ENCODE data around the gene THSD8. TPM values are rescaled to one million over a fixed set of nuclear protein-coding genes. Genes with fewer than 3 reads are reported as not detected.
"Not testable (repeated sequence)": the region's sequence is repeated elsewhere in the genome, so short reads cannot be mapped to it uniquely, and the experiment has no call there.

THSD8 gene
- total and polyA plus RNA-seq, 5 donors, result 2.2 to 3.6 (median 2.8) TPM

GRCh38 chr19:12802267-12803106, 618 bp downstream of the THSD8 start:
- intact Hi-C loops (cut with DNase I), result loop anchor here in 3 of 4 donors (5.0 kb wide), 1 partner anchor 35 kb away; no protein-coding TSS in a partner anchor
- Histone ChIP-seq H3K27ac (ENCODE audit: low read length) (peak overlapping the region; percentile 0), H3K4me3 (ENCODE audit: low read length) (peak overlapping the region; percentile 69), H3K9me3 (ENCODE audit: control insufficient read depth, low read length) (no peaks in the 10 kb centered on the region), H3K27me3 (ENCODE audit: control insufficient read depth, insufficient read depth) (no peaks in the 10 kb centered on the region), H3K4me1 (ENCODE audit: control insufficient read depth, insufficient read depth, low read length) (peaks cover 9% of the 10 kb centered on the region)
- DNase-seq (peak in 1 of 3 donors; percentile 65), ATAC-seq (peak in 1 of 2 donors; percentile 2)
- 40% methylated on average over 22 of the region's 22 CpGs for WGBS

- H3K4me3 ChIP-seq (ENCODE audit: low read length), result no peak overlapping the region
- DNase-seq (no peak), ATAC-seq (no peak)
- H3K27ac ChIP-seq (ENCODE audit: low read length), result no peak overlapping the region
- peaks cover 9% of the 10 kb centered on the region for H3K4me1 ChIP-seq (ENCODE audit: control insufficient read depth, insufficient read depth, low read length)
- intact Hi-C loops (cut with DNase I), result loop anchor here in 3 of 4 donors (5.0 kb wide), 1 partner anchor 37 kb away; no protein-coding TSS in a partner anchor
- H3K27me3 ChIP-seq (ENCODE audit: control insufficient read depth, insufficient read depth), result no peaks in the 10 kb centered on the region
- no peaks in the 10 kb centered on the region for H3K9me3 ChIP-seq (ENCODE audit: control insufficient read depth, low read length)
- 94% methylated on average over 26 of the region's 26 CpGs for WGBS
These were observed 2.2 kb downstream of the THSD8 start for GRCh38 chr19:12804051-12804450.

- 4% methylated on average over 66 of the region's 66 CpGs for WGBS
- intact Hi-C loops (cut with DNase I), result no loop called here
- H3K27me3 ChIP-seq (ENCODE audit: control insufficient read depth, insufficient read depth), result no peaks in the 10 kb centered on the region
- peak within 1 kb of the TSS; percentile 27 for H3K4me3 ChIP-seq (ENCODE audit: low read length)
- peak within 1 kb of the TSS; percentile 1 for H3K27ac ChIP-seq (ENCODE audit: low read length)
- peak; percentile 92 to 97 (median 97) for DNase-seq
- peak; percentile 92 for ATAC-seq
- H3K9me3 ChIP-seq (ENCODE audit: control insufficient read depth, low read length), result no peaks in the 10 kb centered on the region
- peaks cover 4% of the 10 kb centered on the region for H3K4me1 ChIP-seq (ENCODE audit: control insufficient read depth, insufficient read depth, low read length)
These were observed 4.6 kb downstream of the THSD8 start, which contains the start of gene RNASEH2A for GRCh38 chr19:12806242-12807081. Gene RNASEH2A, plus strand, starts transcription at chr19:12806584. Its CDS starts 90 bp downstream, at chr19:12806674.

GRCh38 chr19:12815088-12815487, 13.2 kb downstream of the THSD8 start:
- Histone ChIP-seq H3K4me1 (ENCODE audit: control insufficient read depth, insufficient read depth, low read length) (no peaks in the 10 kb centered on the region), H3K9me3 (ENCODE audit: control insufficient read depth, low read length) (no peaks in the 10 kb centered on the region), H3K27ac (ENCODE audit: low read length) (no peak overlapping the region), H3K27me3 (ENCODE audit: control insufficient read depth, insufficient read depth) (no peaks in the 10 kb centered on the region), H3K4me3 (ENCODE audit: low read length) (no peak overlapping the region)
- intact Hi-C loops (cut with DNase I), result no loop called here
- DNase-seq, result no peak
- WGBS, result 89% methylated on average over 7 of the region's 7 CpGs
- ATAC-seq, result no peak

- ATAC-seq; H3K27ac ChIP-seq (ENCODE audit: low read length); H3K27me3 ChIP-seq (ENCODE audit: control insufficient read depth, insufficient read depth); intact Hi-C loops (cut with DNase I); H3K9me3 ChIP-seq (ENCODE audit: control insufficient read depth, low read length); H3K4me1 ChIP-seq (ENCODE audit: control insufficient read depth, insufficient read depth, low read length); DNase-seq; H3K4me3 ChIP-seq (ENCODE audit: low read length): not testable (repeated sequence)
- 92% methylated on average over 6 of the region's 6 CpGs for WGBS
These were observed 15.3 kb downstream of the THSD8 start for GRCh38 chr19:12817188-12817587.

- H3K9me3 ChIP-seq (ENCODE audit: control insufficient read depth, low read length); intact Hi-C loops (cut with DNase I); H3K27ac ChIP-seq (ENCODE audit: low read length); H3K27me3 ChIP-seq (ENCODE audit: control insufficient read depth, insufficient read depth); H3K4me1 ChIP-seq (ENCODE audit: control insufficient read depth, insufficient read depth, low read length); ATAC-seq; H3K4me3 ChIP-seq (ENCODE audit: low read length): not testable (repeated sequence)
- peak in 1 of 3 donors; percentile 25 for DNase-seq
- WGBS, result 94% methylated on average over 11 of the region's 11 CpGs
These were observed 15.9 kb downstream of the THSD8 start for GRCh38 chr19:12817810-12818209.

DNA sequence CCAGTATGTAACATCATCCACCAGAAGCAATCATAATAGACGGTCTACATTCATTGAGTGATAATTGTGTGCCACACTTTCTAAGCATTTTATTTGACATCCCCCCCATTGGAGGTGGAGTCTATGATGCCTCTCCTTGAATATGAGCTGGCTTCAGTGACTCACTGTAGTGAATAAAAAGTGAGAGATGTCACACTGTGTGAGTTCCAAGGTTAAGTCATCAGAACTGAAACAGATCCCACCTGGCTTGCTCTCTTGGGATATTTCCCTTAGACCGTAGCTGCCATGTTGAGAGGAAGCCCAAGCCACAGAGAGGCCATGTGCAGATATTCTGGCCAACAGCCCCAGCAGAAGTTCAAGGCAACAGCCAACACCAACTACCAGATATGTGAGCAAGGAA, 19.9 kb downstream of the THSD8 start:
- DNase-seq (no peak), ATAC-seq (no peak)
- Histone ChIP-seq H3K27me3 (ENCODE audit: control insufficient read depth, insufficient read depth) (no peaks in the 10 kb centered on the region), H3K27ac (ENCODE audit: low read length) (no peak overlapping the region), H3K9me3 (ENCODE audit: control insufficient read depth, low read length) (no peaks in the 10 kb centered on the region), H3K4me1 (ENCODE audit: control insufficient read depth, insufficient read depth, low read length) (no peaks in the 10 kb centered on the region), H3K4me3 (ENCODE audit: low read length) (no peak overlapping the region)
- intact Hi-C loops (cut with DNase I), result no loop called here
- 80% methylated on average over 2 of the region's 2 CpGs for WGBS

- intact Hi-C loops (cut with DNase I), result no loop called here
These were observed 23.6 kb downstream of the THSD8 start for GRCh38 chr19:12825254-12826131.

DNA sequence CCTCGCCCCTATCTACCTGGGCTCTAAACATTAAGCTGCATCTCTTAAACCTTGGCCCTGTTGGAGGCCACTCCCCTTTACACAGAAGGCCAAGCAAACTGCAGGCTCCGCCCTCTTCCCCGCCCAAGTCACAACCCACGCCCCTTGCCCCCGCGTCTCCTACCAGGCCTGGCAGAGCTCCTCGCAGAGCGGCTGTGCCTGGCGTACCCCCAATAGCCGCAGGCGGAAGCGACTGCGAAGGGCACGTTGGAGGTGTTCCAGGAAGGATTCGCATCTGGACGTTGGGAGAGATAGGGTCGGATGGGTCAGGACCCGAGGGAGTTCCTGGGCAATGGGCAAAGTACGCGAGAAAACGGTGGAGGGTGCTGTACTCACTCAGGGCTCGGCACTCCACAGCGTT, 26.6 kb downstream of the THSD8 start:
- Histone ChIP-seq H3K27me3 (ENCODE audit: control insufficient read depth, insufficient read depth) (no peaks in the 10 kb centered on the region), H3K4me3 (ENCODE audit: low read length) (no peak overlapping the region), H3K4me1 (ENCODE audit: control insufficient read depth, insufficient read depth, low read length) (no peaks in the 10 kb centered on the region), H3K27ac (ENCODE audit: low read length) (no peak overlapping the region), H3K9me3 (ENCODE audit: control insufficient read depth, low read length) (no peaks in the 10 kb centered on the region)
- no peak for ATAC-seq
- WGBS, result 5% methylated on average over 23 of the region's 23 CpGs
- peak in 1 of 3 donors; percentile 61 for DNase-seq
- intact Hi-C loops (cut with DNase I), result no loop called here

More at GRCh38 chr19:12825254-12826131, 23.6 kb downstream of the THSD8 start:
- no peaks in the 10 kb centered on the region for H3K9me3 ChIP-seq (ENCODE audit: control insufficient read depth, low read length)
- no peak overlapping the region for H3K4me3 ChIP-seq (ENCODE audit: low read length)
- ATAC-seq (peak in 1 of 2 donors; percentile 25), DNase-seq (no peak)
- WGBS, result 4% methylated on average over 46 of the region's 46 CpGs
- H3K27me3 ChIP-seq (ENCODE audit: control insufficient read depth, insufficient read depth), result no peaks in the 10 kb centered on the region
- H3K27ac ChIP-seq (ENCODE audit: low read length), result no peak overlapping the region
- H3K4me1 ChIP-seq (ENCODE audit: control insufficient read depth, insufficient read depth, low read length), result no peaks in the 10 kb centered on the region

GRCh38 chr19:12833418-12833737, 31.5 kb downstream of the THSD8 start:
- intact Hi-C loops (cut with DNase I), result no loop called here
- no peak for DNase-seq
- WGBS, result 0% methylated on average over 5 of the region's 5 CpGs
- no peak overlapping the region for H3K27ac ChIP-seq (ENCODE audit: low read length)
- peaks cover 2% of the 10 kb centered on the region for H3K4me1 ChIP-seq (ENCODE audit: control insufficient read depth, insufficient read depth, low read length)
- no peak for ATAC-seq
- no peaks in the 10 kb centered on the region for H3K9me3 ChIP-seq (ENCODE audit: control insufficient read depth, low read length)
- H3K27me3 ChIP-seq (ENCODE audit: control insufficient read depth, insufficient read depth), result no peaks in the 10 kb centered on the region
- peak overlapping the region; percentile 57 for H3K4me3 ChIP-seq (ENCODE audit: low read length)

Data from right cardiac atrium (tissue), 5 donors.